ENCODE results near the gene ZWILCH. TPM values are rescaled to one million over a fixed set of nuclear protein-coding genes. Genes with fewer than 3 reads are reported as not detected.
A peak's percentile ranks its signal among the peaks of the same experiment; 100 is the strongest.

The ZWILCH gene
- total RNA-seq, 1 donor from 2014 or later = 15.5 TPM

DNA sequence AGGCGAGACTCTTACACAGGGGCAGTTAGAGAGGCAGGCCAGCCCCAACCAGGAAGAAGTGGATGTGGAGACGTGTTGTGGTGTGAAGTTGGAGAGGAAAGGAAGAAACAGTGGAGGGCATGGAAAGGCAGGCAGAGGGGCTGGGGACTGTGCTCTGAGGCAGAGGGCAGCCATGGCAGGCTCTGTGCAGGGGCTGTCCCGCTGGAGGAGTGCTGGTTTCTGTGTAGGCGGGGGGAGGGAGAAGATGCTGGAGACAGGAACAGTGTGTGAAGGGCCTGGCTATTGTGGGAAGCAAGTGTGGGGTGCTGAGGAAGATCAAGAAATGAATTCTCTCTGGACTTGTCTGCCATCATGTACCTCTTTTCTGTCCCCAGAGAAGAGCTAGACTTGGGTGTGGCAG is 28.6 kb upstream of the ZWILCH start:
- no peak for FAIRE-seq
- H3K27me3 ChIP-seq (ENCODE audit: insufficient read depth, low read length) = no peaks in the 10 kb centered on the region
- peaks cover 10% of the 10 kb centered on the region for H3K36me3 Mint-ChIP-seq (ENCODE audit: low read depth, unreplicated experiment)

DNA sequence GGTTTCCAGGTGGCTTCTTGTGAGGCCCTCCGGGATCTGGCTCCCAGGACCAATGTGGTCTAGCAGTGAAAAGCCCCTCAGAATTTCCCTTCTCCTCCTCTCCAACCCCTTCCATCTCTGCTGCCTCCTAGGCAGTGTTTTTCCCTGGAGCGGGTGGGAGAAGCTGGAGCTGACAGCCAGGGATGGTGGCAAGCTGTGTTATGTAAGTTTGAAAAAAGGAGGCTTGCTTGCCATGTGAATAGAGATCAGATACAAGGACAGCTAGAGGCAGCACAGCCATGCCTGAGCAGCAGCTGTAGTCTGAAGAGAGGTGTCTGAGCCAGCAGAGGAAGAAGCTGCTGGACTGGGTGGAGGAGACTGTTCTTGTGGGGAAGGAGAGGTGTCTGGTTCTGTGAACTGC is 28.1 kb upstream of the ZWILCH start:
- Mint-ChIP-seq H3K36me3 (ENCODE audit: low read depth, unreplicated experiment) (peaks cover 11% of the 10 kb centered on the region), H3K9me3 (ENCODE audit: unreplicated experiment) (no peaks in the 10 kb centered on the region), H3K27ac (ENCODE audit: unreplicated experiment) (peak overlapping the region; percentile 68), H3K4me3 (ENCODE audit: unreplicated experiment) (no peak overlapping the region), H3K4me1 (ENCODE audit: low read depth, unreplicated experiment) (peaks cover 39% of the 10 kb centered on the region), H3K27me3 (ENCODE audit: low read depth, unreplicated experiment) (no peaks in the 10 kb centered on the region)
- TF ChIP-seq, protein P1, sequence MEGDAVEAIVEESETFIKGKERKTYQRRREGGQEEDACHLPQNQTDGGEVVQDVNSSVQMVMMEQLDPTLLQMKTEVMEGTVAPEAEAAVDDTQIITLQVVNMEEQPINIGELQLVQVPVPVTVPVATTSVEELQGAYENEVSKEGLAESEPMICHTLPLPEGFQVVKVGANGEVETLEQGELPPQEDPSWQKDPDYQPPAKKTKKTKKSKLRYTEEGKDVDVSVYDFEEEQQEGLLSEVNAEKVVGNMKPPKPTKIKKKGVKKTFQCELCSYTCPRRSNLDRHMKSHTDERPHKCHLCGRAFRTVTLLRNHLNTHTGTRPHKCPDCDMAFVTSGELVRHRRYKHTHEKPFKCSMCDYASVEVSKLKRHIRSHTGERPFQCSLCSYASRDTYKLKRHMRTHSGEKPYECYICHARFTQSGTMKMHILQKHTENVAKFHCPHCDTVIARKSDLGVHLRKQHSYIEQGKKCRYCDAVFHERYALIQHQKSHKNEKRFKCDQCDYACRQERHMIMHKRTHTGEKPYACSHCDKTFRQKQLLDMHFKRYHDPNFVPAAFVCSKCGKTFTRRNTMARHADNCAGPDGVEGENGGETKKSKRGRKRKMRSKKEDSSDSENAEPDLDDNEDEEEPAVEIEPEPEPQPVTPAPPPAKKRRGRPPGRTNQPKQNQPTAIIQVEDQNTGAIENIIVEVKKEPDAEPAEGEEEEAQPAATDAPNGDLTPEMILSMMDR (IDR thresholded peaks at IDR 0.05; ENCODE audit: insufficient read depth, low read depth, low read length) = no peak
- TF ChIP-seq EZH2 (IDR thresholded peaks at IDR 0.05; ENCODE audit: insufficient read depth, low read length) = no peak
- H3K4me1 ChIP-seq (ENCODE audit: insufficient read depth, low read length) = peaks cover 11% of the 10 kb centered on the region
- no peak overlapping the region for H2AFZ ChIP-seq (ENCODE audit: low read depth, low read length)
- no peaks in the 10 kb centered on the region for H3K9me3 ChIP-seq (ENCODE audit: insufficient read depth, low read depth, low read length)
- FAIRE-seq (no peak), DNase-seq (ENCODE audit: low read depth) (no peak)
- H3K27ac ChIP-seq (ENCODE audit: low read depth, low read length) = no peak overlapping the region
- H3K4me3 ChIP-seq (ENCODE audit: insufficient read depth, low read depth, low read length) = no peak overlapping the region
- H3K4me2 ChIP-seq (ENCODE audit: low read length) = no peak overlapping the region
- H3K9ac ChIP-seq (ENCODE audit: low read length) = no peak overlapping the region
- H3K36me3 ChIP-seq (ENCODE audit: insufficient read depth, low read length) = no peaks in the 10 kb centered on the region
- no peaks in the 10 kb centered on the region for H3K27me3 ChIP-seq (ENCODE audit: insufficient read depth, low read length)
- H3K79me2 ChIP-seq (ENCODE audit: insufficient read depth, low read length) = peaks cover 4% of the 10 kb centered on the region
- peaks cover 33% of the 10 kb centered on the region for H4K20me1 ChIP-seq (ENCODE audit: insufficient read depth, low read length)

More for the DNA sequence above, 28.6 kb upstream of the ZWILCH start:
- Histone ChIP-seq H3K9ac (ENCODE audit: low read length) (no peak overlapping the region), H3K36me3 (ENCODE audit: insufficient read depth, low read length) (no peaks in the 10 kb centered on the region), H3K27ac (ENCODE audit: low read depth, low read length) (no peak overlapping the region), H4K20me1 (ENCODE audit: insufficient read depth, low read length) (peaks cover 29% of the 10 kb centered on the region), H3K4me1 (ENCODE audit: insufficient read depth, low read length) (peaks cover 11% of the 10 kb centered on the region), H3K4me3 (ENCODE audit: insufficient read depth, low read depth, low read length) (no peak overlapping the region), H2AFZ (ENCODE audit: low read depth, low read length) (no peak overlapping the region), H3K4me2 (ENCODE audit: low read length) (no peak overlapping the region), H3K9me3 (ENCODE audit: insufficient read depth, low read depth, low read length) (no peaks in the 10 kb centered on the region), H3K79me2 (ENCODE audit: insufficient read depth, low read length) (peaks cover 4% of the 10 kb centered on the region)
- Mint-ChIP-seq H3K27me3 (ENCODE audit: low read depth, unreplicated experiment) (no peaks in the 10 kb centered on the region), H3K4me1 (ENCODE audit: low read depth, unreplicated experiment) (peaks cover 35% of the 10 kb centered on the region), H3K9me3 (ENCODE audit: unreplicated experiment) (no peaks in the 10 kb centered on the region), H3K4me3 (ENCODE audit: unreplicated experiment) (peak overlapping the region; percentile 10), H3K27ac (ENCODE audit: unreplicated experiment) (no peak overlapping the region)
- TF ChIP-seq EZH2 (IDR thresholded peaks at IDR 0.05; ENCODE audit: insufficient read depth, low read length) = no peak
- TF ChIP-seq, protein P1 (IDR thresholded peaks at IDR 0.05; ENCODE audit: insufficient read depth, low read depth, low read length) = no peak
- DNase-seq (ENCODE audit: low read depth) = no peak

DNA sequence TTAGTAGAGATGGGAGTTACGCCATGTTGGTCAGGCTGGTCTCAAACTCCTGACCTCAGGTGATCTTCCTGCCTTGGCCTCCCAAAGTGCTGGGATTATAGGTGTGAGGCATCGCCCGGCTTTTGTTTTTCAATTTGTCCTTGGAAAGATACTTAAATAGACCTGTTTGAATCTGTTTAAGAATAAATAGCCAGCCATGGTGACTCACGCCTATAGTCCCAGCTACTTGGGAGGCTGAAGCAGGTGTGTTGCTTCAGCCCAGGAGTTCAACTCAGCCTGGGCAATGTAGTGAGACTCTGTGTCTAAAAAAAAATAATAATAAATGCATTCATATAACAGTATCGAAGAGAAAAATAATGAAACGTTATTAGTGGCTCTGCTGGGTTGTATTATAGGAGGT is 24.9 kb upstream of the ZWILCH start:
- Histone ChIP-seq H3K4me2 (ENCODE audit: low read length) (no peak overlapping the region), H3K27ac (ENCODE audit: low read depth, low read length) (no peak overlapping the region), H4K20me1 (ENCODE audit: insufficient read depth, low read length) (peaks cover 48% of the 10 kb centered on the region), H3K9me3 (ENCODE audit: insufficient read depth, low read depth, low read length) (no peaks in the 10 kb centered on the region), H3K4me3 (ENCODE audit: insufficient read depth, low read depth, low read length) (no peak overlapping the region), H3K36me3 (ENCODE audit: insufficient read depth, low read length) (peaks cover 4% of the 10 kb centered on the region), H3K27me3 (ENCODE audit: insufficient read depth, low read length) (no peaks in the 10 kb centered on the region), H3K9ac (ENCODE audit: low read length) (no peak overlapping the region), H2AFZ (ENCODE audit: low read depth, low read length) (no peak overlapping the region), H3K79me2 (ENCODE audit: insufficient read depth, low read length) (peaks cover 4% of the 10 kb centered on the region), H3K4me1 (ENCODE audit: insufficient read depth, low read length) (peaks cover 8% of the 10 kb centered on the region)
- no peak overlapping the region for H3K4me3 Mint-ChIP-seq (ENCODE audit: unreplicated experiment)
- DNase-seq (ENCODE audit: low read depth) = no peak
- TF ChIP-seq, protein P1 (IDR thresholded peaks at IDR 0.05; ENCODE audit: insufficient read depth, low read depth, low read length) = no peak
- no peak for TF ChIP-seq EZH2 (IDR thresholded peaks at IDR 0.05; ENCODE audit: insufficient read depth, low read length)
- FAIRE-seq = no peak
- no peaks in the 10 kb centered on the region for H3K9me3 Mint-ChIP-seq (ENCODE audit: unreplicated experiment)
- peaks cover 22% of the 10 kb centered on the region for H3K36me3 Mint-ChIP-seq (ENCODE audit: low read depth, unreplicated experiment)
- H3K4me1 Mint-ChIP-seq (ENCODE audit: low read depth, unreplicated experiment) = peaks cover 30% of the 10 kb centered on the region
- no peaks in the 10 kb centered on the region for H3K27me3 Mint-ChIP-seq (ENCODE audit: low read depth, unreplicated experiment)
- H3K27ac Mint-ChIP-seq (ENCODE audit: unreplicated experiment) = no peak overlapping the region

Measured in astrocyte (in vitro differentiated cells and primary cell).